Measurements from ENCODE around the gene TMEM63A. TPM values are rescaled to one million over a fixed set of nuclear protein-coding genes. Genes with fewer than 3 reads are reported as not detected.

TMEM63A gene
- total RNA-seq, 2 experiments from 2014 or later, result 126 to 127 TPM

DNA sequence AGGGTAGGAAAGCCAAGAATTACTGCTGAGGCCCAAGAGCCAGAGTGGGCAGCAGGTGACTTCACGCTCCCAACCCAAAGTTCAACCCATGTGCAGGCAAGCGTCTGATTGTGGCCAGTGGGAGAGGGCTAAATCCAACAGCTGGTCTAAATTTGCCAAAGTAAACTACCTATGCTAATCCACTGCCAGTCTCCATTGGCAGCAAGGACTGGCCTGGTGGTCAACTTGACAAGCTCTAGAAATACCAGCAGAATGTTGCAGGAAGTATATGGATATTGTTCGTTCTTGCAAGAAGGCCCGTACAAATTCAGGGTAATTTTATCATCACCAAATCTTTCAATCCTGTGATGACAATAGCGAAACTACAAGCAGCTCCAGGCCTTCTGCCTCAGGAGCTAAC is 1.5 kb downstream of the TMEM63A start:
- H3K27ac Mint-ChIP-seq, result peak overlapping the region; percentile 88
- POLR2A ChIA-PET, result interaction anchor here (1.0 to 5.6 kb wide), 12 partner anchors 10 to 413 kb away, joined by 3 to 83 read pairs (median 22); partner anchors contain the start of genes H3-3A, LEFTY1, PYCR2 and SDE2
- H3K36me3 Mint-ChIP-seq (ENCODE audit: low read depth), result peaks cover 46% of the 10 kb centered on the region
- H3K9me3 Mint-ChIP-seq, result no peaks in the 10 kb centered on the region
- peak overlapping the region; percentile 89 for H3K4me3 Mint-ChIP-seq
- peaks cover 6% of the 10 kb centered on the region for H3K27me3 Mint-ChIP-seq
- CTCF ChIA-PET, result interaction anchor here (0.6 to 4.7 kb wide), 12 partner anchors 9 to 413 kb away, joined by 3 to 33 read pairs (median 5); partner anchors contain the start of genes H3-3A, PYCR2 and SRP9
- no peak for DNase-seq
- H3K4me1 Mint-ChIP-seq, result peaks cover 62% of the 10 kb centered on the region

DNA sequence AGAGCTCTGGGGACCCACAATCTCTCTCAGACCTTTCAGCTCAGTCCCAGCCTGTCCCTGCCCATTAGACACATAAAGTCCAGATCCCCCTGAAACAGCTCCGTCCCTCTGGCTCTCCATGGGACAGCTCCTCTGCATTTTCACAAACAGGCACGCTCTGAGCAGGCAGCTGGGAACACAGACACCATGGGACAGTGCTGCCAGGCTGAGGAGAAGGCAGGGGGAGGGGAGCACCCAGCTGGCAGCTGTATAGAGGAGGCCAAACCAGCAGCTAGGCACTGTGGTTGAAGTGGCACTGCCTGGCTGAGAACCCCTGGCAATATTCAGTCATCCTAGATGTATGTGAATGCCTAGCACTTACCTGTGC is 2.0 kb downstream of the TMEM63A start:
- Mint-ChIP-seq H3K27me3 (peaks cover 6% of the 10 kb centered on the region), H3K4me1 (peaks cover 66% of the 10 kb centered on the region), H3K9me3 (no peaks in the 10 kb centered on the region), H3K36me3 (ENCODE audit: low read depth) (peaks cover 50% of the 10 kb centered on the region), H3K27ac (peak overlapping the region; percentile 88), H3K4me3 (peak overlapping the region; percentile 89)
- no peak for DNase-seq
- ChIA-PET POLR2A (interaction anchor here (1.0 to 5.6 kb wide), 9 partner anchors 10 to 120 kb away, joined by 3 to 83 read pairs (median 24); partner anchors contain the start of genes LEFTY1, PYCR2, SDE2 and SRP9), CTCF (interaction anchor here (0.6 to 4.7 kb wide), 6 partner anchors 18 to 358 kb away, joined by 3 to 33 read pairs (median 16); partner anchors contain the start of genes H3-3A and SRP9)

GRCh38 chr1:225879521-225880221 is 2.5 kb downstream of the TMEM63A start:
- peaks cover 6% of the 10 kb centered on the region for H3K27me3 Mint-ChIP-seq
- peak overlapping the region; percentile 88 for H3K27ac Mint-ChIP-seq
- CTCF ChIA-PET, result interaction anchor here (4.2 to 4.7 kb wide), 2 partner anchors 31 to 101 kb away, joined by 30 to 33 read pairs; partner anchors contain the start of gene SRP9
- no peaks in the 10 kb centered on the region for H3K9me3 Mint-ChIP-seq
- H3K4me3 Mint-ChIP-seq, result peak overlapping the region; percentile 89
- peaks cover 71% of the 10 kb centered on the region for H3K4me1 Mint-ChIP-seq
- POLR2A ChIA-PET, result interaction anchor here (1.5 to 5.6 kb wide), 6 partner anchors 9 to 120 kb away, joined by 4 to 83 read pairs (median 51); partner anchors contain the start of genes PYCR2, SDE2 and SRP9
- H3K36me3 Mint-ChIP-seq (ENCODE audit: low read depth), result peaks cover 53% of the 10 kb centered on the region
- DNase-seq, result no peak

DNA sequence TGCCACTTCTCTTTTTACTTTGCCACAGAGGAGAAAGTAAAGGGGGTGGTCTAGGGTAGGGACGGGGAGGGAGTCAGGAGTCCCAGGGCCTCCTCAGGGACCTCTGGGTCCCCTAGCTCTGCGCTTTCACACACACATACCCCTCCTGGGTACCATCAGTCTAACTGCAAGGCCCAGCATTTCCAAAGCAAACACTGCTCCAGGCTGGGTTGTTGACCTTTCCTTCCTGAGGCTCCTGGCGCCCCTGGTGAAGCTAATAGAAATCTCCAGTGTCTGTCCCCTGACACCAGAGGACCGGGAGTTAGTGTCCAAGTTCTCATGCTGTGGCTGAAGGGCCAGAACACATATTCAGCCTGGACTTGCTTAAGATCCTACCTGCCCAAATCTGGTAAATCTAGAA is 3.9 kb downstream of the TMEM63A start:
- Mint-ChIP-seq H3K4me3 (no peak overlapping the region), H3K4me1 (peaks cover 71% of the 10 kb centered on the region), H3K36me3 (ENCODE audit: low read depth) (peaks cover 63% of the 10 kb centered on the region), H3K27ac (no peak overlapping the region), H3K27me3 (peaks cover 2% of the 10 kb centered on the region), H3K9me3 (no peaks in the 10 kb centered on the region)
- ChIA-PET CTCF (interaction anchor here (1.5 kb wide), 1 partner anchor 42 kb away, joined by 3 read pairs; no protein-coding TSS in a partner anchor), POLR2A (no interaction called here)
- no peak for DNase-seq

- no peak overlapping the region for H3K27ac Mint-ChIP-seq
- no peak for DNase-seq
- CTCF ChIA-PET, result interaction anchor here (1.3 to 1.5 kb wide), 3 partner anchors 11 to 111 kb away, joined by 3 to 7 read pairs (median 4); no protein-coding TSS in a partner anchor
- H3K9me3 Mint-ChIP-seq, result no peaks in the 10 kb centered on the region
- H3K4me3 Mint-ChIP-seq, result no peak overlapping the region
- POLR2A ChIA-PET, result interaction anchor here (1.2 kb wide), 2 partner anchors 20 to 45 kb away, joined by 4 to 5 read pairs; no protein-coding TSS in a partner anchor
- H3K27me3 Mint-ChIP-seq, result no peaks in the 10 kb centered on the region
- H3K4me1 Mint-ChIP-seq, result peaks cover 73% of the 10 kb centered on the region
- peaks cover 69% of the 10 kb centered on the region for H3K36me3 Mint-ChIP-seq (ENCODE audit: low read depth)
Observed at GRCh38 chr1:225877580-225877979, 4.6 kb downstream of the TMEM63A start.

- H3K36me3 Mint-ChIP-seq (ENCODE audit: low read depth), result peaks cover 70% of the 10 kb centered on the region
- H3K27ac Mint-ChIP-seq, result no peak overlapping the region
- peaks cover 78% of the 10 kb centered on the region for H3K4me1 Mint-ChIP-seq
Observed at GRCh38 chr1:225876900-225877510, 5.2 kb downstream of the TMEM63A start.

DNA sequence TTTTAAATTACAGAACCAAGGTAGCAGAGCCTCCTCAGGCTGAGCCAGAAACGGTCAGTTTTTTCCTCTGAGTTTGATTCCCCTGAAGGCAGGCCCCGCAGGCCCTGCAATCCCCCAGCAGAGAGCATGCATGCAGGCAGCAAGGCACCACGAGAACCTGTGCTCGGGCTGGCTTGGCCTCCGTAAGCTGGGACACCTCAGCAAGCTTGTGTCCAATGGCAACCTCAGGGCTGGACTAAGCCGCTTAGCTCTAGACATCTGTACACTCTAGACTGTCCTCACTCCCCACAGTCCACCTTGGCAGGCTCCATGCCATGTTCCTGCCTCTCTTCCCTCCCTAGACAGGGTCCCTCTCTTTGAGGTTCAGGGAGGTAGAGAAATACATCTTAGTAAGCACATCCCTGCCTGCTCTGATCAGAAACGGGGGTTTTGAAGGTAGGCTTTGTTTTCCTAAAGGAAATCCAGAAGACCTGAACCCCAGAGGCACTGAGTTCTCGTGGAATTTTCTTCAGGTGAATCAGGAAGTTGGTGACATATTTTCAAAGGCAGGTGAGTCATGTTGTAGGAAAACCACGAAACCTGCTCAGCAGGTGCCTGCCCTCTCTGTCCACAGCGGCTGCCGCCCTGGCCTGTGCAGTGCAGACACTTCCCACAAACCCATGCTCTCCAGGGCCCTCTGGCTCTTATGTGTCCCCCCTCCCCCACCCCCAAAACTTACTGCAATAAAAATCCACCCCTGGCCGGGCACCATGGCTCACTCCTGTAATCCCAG is 7.0 kb downstream of the TMEM63A start:
- POLR2A ChIA-PET, result interaction anchor here (1.5 kb wide), 1 partner anchor 22 kb away, joined by 5 read pairs; no protein-coding TSS in a partner anchor
- H3K36me3 Mint-ChIP-seq (ENCODE audit: low read depth), result peaks cover 79% of the 10 kb centered on the region
- H3K9me3 Mint-ChIP-seq, result no peaks in the 10 kb centered on the region
- no peaks in the 10 kb centered on the region for H3K27me3 Mint-ChIP-seq
- peaks cover 75% of the 10 kb centered on the region for H3K4me1 Mint-ChIP-seq
- DNase-seq, result no peak
- H3K4me3 Mint-ChIP-seq, result no peak overlapping the region
- CTCF ChIA-PET, result interaction anchor here (1.4 kb wide), 1 partner anchor 18 kb away, joined by 3 read pairs; no protein-coding TSS in a partner anchor
- no peak overlapping the region for H3K27ac Mint-ChIP-seq

More at GRCh38 chr1:225876900-225877510, 5.2 kb downstream of the TMEM63A start:
- ChIA-PET POLR2A (interaction anchor here (1.2 kb wide), 2 partner anchors 20 to 45 kb away, joined by 4 to 5 read pairs; no protein-coding TSS in a partner anchor), CTCF (interaction anchor here (0.9 to 1.5 kb wide), 4 partner anchors 11 to 111 kb away, joined by 3 to 7 read pairs (median 4); no protein-coding TSS in a partner anchor)
- no peaks in the 10 kb centered on the region for H3K27me3 Mint-ChIP-seq
- DNase-seq, result no peak
- H3K9me3 Mint-ChIP-seq, result no peaks in the 10 kb centered on the region
- H3K4me3 Mint-ChIP-seq, result no peak overlapping the region

DNA sequence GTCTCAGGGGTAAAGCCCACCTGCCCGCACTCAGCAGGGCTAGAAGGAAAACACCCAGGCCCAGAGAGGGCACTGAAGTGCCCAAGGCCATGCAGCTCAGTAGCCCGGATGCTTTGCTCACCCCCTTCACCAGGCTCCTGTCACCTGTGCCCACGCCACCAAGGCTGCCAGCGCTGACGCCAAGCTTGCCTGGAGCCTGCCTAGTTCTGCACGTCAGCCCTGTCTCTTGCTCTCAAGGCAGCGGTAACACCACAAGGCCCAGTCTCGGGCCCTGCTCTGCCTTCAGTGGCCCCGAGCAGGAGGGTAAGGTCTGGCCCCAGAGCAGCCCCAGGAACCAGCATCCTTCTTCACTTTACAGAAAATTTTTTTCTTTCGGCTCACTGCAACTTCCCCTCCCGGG is 7.7 kb downstream of the TMEM63A start:
- CTCF ChIA-PET, result interaction anchor here (1.4 kb wide), 1 partner anchor 17 kb away, joined by 3 read pairs; no protein-coding TSS in a partner anchor
- no peaks in the 10 kb centered on the region for H3K9me3 Mint-ChIP-seq
- H3K27ac Mint-ChIP-seq, result no peak overlapping the region
- peaks cover 72% of the 10 kb centered on the region for H3K36me3 Mint-ChIP-seq (ENCODE audit: low read depth)
- H3K4me3 Mint-ChIP-seq, result no peak overlapping the region
- H3K4me1 Mint-ChIP-seq, result peaks cover 67% of the 10 kb centered on the region
- no peak for DNase-seq
- POLR2A ChIA-PET, result interaction anchor here (1.0 to 1.5 kb wide), 3 partner anchors 8 to 49 kb away, joined by 3 to 5 read pairs (median 5); partner anchors contain the start of genes PYCR2 and TMEM63A
- H3K27me3 Mint-ChIP-seq, result no peaks in the 10 kb centered on the region

GRCh38 chr1:225873281-225873850 is 8.8 kb downstream of the TMEM63A start:
- CTCF ChIA-PET, result interaction anchor here (0.9 kb wide), 1 partner anchor 38 kb away, joined by 3 read pairs; no protein-coding TSS in a partner anchor
- peaks cover 69% of the 10 kb centered on the region for H3K36me3 Mint-ChIP-seq (ENCODE audit: low read depth)
- no peak overlapping the region for H3K4me3 Mint-ChIP-seq
- DNase-seq, result no peak
- H3K27ac Mint-ChIP-seq, result no peak overlapping the region
- POLR2A ChIA-PET, result interaction anchor here (1.0 to 1.5 kb wide), 2 partner anchors 9 to 50 kb away, joined by 3 to 5 read pairs; partner anchors contain the start of genes PYCR2 and TMEM63A
- no peaks in the 10 kb centered on the region for H3K9me3 Mint-ChIP-seq
- H3K4me1 Mint-ChIP-seq, result peaks cover 58% of the 10 kb centered on the region
- H3K27me3 Mint-ChIP-seq, result no peaks in the 10 kb centered on the region

- DNase-seq, result no peak
- H3K36me3 Mint-ChIP-seq (ENCODE audit: low read depth), result peaks cover 72% of the 10 kb centered on the region
- CTCF ChIA-PET, result interaction anchor here (0.7 to 1.3 kb wide), 5 partner anchors 10 to 94 kb away, joined by 4 to 8 read pairs (median 4); partner anchors contain the start of genes SRP9 and TMEM63A
- no peaks in the 10 kb centered on the region for H3K9me3 Mint-ChIP-seq
- POLR2A ChIA-PET, result interaction anchor here (1.2 to 4.0 kb wide), 3 partner anchors 10 to 52 kb away, joined by 4 to 40 read pairs (median 4); partner anchors contain the start of genes LEFTY1, PYCR2 and TMEM63A
- peak overlapping the region; percentile 44 for H3K27ac Mint-ChIP-seq
- H3K27me3 Mint-ChIP-seq, result no peaks in the 10 kb centered on the region
- H3K4me3 Mint-ChIP-seq, result no peak overlapping the region
- H3K4me1 Mint-ChIP-seq, result peaks cover 56% of the 10 kb centered on the region
Observed at GRCh38 chr1:225872075-225872430, 10.1 kb downstream of the TMEM63A start.

DNA sequence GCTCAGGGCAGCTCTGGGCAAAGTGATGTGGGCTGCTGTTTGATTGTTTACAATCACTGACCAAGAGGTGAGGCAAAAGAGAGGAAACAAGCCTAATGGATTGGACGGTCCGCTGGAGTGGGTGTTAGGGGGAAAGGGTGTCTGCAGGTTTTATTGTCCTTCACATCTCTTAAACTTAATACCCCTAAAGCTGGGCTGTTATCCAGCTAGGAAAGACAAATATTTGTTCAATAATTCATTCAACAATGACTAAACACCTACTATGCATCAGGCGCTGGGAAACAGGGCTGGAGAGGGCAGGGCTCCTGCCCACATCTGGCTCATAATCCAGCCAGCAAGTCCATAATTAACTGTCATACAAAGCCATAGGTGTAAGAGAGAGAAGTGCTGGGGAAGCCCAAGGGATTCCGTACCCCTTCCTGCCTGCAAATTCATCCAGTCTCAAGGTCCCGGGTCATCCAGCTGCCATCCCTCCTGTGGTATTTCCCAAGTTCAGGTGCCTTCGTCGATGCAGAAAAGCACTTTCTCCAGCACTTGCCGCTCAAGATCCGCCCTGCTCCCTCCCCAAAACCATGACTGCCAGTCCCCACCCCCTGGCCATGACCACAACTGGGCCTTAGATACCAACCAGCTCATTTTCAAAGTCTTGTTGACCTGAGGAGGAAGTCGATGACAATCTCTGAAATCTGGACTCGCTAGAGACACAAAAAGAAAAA is 10.7 kb downstream of the TMEM63A start:
- ChIA-PET POLR2A (interaction anchor here (0.7 to 4.0 kb wide), 5 partner anchors 10 to 92 kb away, joined by 3 to 40 read pairs (median 4); partner anchors contain the start of genes LEFTY1, PYCR2 and TMEM63A), CTCF (interaction anchor here (0.7 to 1.3 kb wide), 5 partner anchors 10 to 94 kb away, joined by 4 to 8 read pairs (median 4); partner anchors contain the start of genes SRP9 and TMEM63A)
- peak; percentile 44 for DNase-seq
- no peak overlapping the region for H3K4me3 Mint-ChIP-seq
- no peaks in the 10 kb centered on the region for H3K9me3 Mint-ChIP-seq
- peaks cover 73% of the 10 kb centered on the region for H3K36me3 Mint-ChIP-seq (ENCODE audit: low read depth)
- no peaks in the 10 kb centered on the region for H3K27me3 Mint-ChIP-seq
- peak overlapping the region; percentile 44 for H3K27ac Mint-ChIP-seq
- H3K4me1 Mint-ChIP-seq, result peaks cover 58% of the 10 kb centered on the region
